HG02885 (cell line): ENCODE results near the gene TDRD10.

Experiments used
- ATAC-seq: cut with Tn5 transposase; IDR thresholded peaks from one replicate; pipeline ENCODE4 v1.9.1; 2021; ENCODE audit warnings: mild to moderate bottlenecking; ENCODE audit not compliant: unreplicated experiment, poor library complexity

TDRD10 gene

DNA sequence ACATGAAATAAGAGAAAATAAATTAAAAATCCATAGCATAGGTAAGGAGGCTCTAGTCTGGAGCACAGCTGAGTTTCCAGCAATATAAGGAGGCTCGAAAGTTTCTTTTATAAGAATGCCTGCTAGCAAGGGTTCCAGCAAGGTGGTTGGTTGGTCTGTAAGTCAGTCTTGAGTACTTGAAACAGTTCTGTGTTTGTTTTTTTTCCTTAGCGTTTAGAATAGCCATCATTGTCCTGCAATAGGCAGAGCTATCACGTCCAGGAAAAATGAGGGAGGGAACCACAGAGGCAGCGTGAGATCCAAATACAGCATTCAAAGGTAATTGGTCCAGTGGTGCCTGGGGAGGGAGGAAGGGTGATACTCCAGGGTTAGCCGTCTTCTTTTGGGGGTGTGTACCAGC lies 48.1 kb downstream of the TDRD10 start:
- no peak for ATAC-seq

DNA sequence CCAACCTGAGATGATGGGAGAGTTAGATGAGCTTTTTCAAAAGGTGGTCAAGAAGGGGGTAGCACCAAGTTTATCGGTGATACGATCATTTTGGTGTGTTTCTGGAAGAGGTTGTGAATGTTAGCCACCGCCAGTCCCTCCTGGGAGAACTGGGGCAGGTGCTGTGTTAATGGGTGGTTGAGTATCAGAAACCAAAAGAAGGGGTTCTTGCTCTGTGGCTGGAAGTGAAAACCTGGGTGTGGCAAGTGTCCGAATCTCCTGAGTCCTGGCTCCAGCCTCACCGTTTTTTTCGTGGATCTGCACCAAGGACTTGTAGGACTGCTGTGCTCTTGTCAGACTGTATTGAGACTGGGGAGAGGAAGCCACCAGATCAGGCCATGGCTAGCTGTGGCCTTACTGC lies 48.6 kb downstream of the TDRD10 start:
- ATAC-seq: no peak

DNA sequence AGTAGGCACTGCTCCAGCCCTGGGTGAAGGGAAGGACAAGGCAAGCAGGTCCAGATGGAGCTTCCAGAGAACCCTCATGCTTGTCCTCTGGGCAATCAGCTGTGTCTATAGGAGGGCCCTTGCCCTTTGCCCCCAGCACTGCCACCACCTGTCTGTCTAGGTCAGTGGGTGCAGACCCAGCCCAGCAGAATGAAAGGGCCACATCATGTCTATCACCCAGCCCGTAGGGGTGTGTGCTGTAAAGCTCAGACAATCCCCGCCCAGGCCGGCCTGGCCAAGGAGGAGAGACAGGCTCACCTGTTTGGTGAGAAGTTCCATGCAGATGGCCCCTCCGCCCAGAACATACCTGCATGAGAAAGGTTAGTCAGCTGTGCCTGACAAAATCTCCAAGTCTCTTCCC lies 49.5 kb downstream of the TDRD10 start:
- ATAC-seq: no peak

DNA sequence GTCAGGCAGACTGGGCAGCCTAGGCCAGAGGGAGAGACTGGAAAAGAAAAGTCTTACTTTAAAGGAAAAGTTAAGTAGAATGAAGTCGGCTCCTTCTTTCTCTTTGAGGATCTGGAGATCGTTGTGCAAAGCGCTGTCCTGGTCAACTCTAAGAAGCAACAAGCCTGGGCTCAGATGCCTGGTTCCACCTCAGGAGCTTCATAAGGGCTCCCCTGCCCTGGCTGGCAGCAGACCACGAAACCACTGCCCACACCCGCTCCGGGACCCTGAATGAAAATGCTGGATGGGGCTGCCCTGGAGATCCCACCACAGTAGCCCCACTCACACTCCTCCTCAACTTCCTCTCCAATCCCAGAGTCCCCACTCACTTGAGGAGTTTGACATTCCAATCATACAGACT lies 50.0 kb downstream of the TDRD10 start:
- no peak for ATAC-seq

DNA sequence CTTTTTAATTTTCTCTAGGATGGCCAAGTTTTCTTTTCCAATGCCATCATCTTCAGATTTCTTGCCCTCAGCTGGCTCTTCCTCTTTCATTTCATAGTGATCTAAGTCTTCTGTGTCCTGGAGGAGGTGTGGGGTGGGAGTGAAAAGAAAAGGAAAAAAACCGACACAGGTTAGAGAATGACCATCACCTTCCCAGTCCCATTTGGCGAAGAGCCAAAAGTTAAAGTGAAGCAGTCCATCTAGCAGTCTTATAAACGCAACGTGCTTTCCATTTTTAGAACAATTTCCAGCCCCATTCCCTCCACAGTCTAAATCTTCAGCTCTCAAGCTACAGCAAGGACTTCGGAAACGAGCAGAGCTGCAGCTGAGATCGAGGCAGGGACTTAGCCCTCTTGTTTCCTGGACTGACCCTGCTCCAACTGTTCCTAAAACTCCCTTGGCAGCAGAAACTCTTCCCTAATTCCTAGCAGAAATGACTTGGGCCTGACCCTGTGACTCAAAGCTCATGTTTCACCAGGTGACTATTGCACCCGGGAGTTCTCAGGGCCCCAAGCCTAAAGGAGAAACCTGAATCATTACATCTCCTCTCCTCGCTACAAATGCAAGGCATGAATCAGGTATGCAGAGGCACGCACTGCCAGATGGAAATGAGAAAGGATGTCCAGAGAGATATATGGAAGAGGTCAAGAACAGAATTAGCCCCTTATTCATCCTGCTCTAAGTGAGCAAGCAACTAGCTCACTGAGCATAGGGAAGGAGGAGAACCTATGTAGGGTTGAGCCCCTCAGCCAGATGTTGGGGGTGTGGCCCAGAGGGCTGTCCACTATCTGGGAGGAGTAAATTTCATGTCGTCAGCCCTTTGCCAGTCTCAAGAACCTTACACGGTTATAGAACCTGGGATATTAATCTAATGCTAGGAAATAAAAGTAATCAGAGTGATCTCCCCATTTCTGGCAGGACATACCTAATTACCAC lies 51.3 kb downstream of the TDRD10 start:
- no peak for ATAC-seq

DNA sequence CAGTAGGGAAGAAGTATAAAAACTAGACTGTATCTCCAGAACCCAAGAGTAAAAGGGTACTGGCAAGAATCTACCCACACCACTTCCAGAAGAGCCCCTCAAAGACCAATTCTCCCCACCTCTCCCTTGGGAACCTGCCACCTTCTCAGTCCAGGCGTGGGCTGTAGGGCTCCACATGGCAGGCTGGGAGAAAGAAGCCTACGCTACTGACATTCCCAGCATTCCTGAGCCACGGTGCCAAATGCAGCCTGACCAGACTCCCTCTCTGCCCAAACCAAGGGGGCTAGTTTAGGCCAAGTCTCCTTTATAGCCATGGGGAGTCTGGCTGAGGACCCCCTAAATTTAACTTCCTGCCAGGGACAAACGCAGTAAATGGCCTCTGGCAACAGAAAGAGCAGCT lies 54.4 kb downstream of the TDRD10 start:
- ATAC-seq: no peak

DNA sequence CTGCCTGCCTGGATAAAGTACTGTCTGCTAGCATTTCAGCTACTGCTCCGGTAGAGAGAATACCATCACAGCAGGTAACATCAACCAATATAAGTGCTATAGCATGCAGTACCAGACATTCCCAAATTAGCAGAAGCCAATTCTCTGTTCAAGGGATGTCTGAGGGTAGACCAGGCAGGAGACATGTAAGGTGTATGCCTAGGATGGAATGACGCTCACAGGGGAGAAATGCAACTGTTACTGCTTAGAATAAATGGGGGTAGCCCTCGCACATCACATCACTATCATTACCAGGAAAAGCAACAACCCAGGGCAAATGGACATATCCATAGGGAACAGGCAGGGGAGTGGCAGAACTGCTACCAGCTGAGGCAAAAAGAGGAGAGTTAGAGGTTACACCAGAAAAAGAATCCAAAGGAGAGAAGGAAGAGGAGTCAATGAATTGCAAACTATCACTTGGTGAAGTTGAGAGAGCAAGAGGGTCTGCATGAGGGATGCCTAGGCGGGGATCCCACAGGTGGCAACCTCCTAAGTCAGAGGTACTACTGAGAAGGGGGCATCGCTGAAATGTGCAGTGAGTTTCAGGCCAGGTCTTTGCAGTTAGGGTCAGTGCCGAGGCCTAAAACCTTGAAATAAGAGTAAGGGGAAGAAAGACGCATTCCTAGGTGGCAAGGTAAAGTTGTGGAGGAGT lies 55.4 kb downstream of the TDRD10 start:
- no peak for ATAC-seq

DNA sequence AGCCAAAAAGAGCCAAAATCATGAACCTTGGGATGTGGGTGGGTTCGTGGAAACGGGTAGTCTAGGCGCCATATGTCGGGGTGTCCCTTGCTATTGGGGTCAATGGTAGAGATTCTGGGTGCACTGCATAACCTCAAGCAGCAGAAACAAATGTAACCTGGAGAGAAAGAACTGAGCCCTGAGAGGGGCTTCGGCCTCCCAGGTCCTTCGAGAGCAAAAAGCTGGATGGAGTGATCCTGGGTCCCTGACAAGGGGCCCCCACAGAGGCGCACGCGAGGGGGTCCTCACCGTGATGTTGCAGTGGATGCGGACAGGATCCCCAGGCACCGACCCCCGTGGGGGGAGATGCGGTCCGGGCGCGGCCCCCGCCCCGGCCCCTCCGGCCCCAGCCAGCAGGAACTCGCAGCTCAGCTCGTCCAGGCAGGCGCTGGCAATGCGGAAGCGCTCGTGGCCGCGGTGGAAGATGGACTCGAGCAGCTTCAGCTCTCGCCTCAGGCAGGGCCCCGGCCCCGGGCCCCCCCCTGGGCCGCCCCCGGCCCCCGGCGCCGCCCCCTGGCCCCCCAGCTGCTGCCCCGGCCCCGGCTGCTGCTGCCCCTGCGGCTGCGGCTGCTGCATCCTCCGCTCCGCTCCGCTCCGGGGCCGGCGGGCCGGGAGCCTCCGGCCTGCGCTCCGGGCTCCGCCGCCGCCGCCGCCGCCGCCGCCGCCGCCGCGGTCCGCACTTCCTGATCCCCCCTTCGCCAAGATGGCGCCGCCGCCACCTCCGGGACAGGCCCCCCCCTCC lies 56.1 kb downstream of the TDRD10 start, which contains the start of gene UBE2Q1:
UBE2Q1 (minus strand) TSS at position 724 of the 781 bp plus-strand sequence; CDS start at position 615, 109 bp downstream.
- peak; percentile 18 for ATAC-seq

DNA sequence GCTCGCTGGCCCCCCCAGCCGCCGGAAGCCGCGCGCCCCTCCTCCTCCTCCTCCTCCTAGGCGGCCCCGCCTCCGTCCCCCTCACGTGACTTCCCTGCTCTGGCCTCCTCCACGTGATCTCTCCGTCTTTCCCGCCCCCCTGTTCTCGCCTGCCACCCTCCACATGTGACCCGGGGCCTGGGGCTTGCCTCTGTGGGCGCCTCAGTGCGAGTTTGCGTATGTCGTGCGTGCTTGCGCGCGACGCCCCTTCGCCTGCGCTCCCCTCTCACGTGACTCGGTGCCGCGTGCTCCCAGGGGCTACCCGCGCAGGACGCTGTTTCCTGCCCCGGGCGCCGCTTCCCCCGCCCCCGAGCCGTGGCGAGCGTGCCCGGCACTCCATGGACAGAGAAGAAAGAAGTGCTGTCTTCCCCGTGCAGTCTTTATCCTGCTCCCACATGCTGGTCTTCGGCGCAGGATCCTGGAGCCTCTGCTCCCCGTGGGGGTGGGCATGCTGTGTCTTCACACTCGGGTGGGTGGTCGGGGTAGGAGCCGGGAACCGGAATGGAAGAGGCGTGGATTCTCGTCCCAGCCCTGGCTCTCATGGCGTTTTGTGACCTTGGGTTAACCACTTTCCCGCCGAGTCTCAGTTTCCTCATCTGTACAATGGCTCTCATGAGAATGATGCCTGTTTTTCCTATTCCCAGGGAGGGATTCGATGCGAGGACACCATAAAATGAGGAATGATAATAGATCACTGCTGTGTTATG lies 56.9 kb downstream of the TDRD10 start:
- ATAC-seq: peak; percentile 85

DNA sequence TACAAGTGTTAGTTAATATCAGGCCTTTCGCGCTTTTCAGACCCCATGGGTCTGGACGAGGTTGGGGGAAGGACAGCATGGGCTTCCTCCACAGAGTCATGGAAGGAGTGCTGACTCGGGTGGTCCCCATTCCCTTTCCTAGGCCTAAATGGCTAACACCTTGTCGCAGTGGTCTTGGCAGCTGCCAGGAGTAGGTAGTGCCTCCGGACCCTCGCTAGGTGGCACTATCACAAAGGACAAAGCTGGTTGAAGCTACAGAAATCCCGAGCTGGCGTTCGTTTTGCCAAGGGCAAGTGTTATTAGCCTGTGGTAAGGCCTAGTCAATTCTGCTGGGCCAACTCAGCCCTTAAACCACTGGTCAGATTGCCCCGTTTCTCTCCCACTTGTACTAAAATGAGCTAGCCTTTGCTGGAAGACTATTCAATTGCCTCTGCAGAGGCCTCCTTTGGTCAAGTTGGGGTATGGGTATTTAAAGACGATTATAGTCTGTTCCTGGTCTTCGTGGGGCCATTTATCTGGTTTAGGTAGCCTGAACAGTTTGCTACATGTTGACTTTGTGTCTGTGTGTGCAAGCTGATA lies 57.5 kb downstream of the TDRD10 start:
- ATAC-seq: peak; percentile 44

DNA sequence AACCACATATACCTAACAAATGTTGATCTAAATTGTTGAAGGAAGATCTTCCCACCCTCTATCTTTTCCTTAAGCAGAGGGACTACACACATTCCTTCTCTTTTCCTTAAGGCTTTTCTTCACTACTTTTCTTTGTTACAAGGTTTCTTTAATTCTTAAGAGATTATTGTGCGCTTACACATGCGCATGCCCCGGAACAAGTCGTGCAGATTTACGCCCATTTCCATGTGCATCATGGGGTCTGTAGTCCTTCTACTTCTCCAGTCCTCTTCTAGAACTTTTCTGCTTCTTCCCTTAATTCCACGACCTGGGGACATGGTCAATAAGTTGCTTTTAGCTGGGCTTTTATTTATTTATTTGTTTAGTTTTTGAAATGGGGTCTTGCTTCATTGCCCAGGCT lies 63.9 kb downstream of the TDRD10 start:
- no peak for ATAC-seq

DNA sequence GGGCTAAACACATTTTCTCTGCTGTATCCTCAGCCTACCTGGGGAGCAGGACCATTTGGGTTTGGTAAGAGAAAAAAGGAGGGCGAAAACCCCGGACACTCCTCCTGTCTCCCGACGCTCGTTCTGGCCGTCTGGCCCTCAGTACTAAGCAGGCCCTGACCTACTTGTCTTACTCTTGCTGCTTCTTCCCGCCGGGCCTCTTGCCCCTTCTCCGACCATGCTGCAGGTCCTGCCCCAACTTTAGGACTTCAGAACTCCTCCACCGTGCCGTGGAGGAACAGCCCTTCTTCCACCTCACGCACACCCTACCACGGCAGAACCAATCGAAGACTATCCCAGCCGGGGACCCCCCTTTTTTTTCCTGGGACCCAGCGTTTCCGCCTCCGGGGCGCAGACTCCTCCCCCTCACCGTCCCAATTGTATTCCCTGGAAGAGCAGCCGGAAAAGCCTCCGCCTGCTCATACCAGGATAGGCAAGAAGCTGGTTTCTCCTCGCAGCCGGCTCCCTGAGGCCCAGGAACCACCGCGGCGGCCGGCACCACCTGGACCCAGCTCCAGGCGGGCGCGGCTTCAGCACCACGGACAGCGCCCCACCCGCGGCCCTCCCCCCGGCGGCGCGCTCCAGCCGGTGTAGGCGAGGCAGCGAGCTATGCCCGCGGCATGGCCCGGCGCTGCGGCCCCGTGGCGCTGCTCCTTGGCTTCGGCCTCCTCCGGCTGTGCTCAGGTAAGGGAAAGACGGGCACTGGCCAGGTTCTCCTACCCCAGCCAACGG lies 65.6 kb downstream of the TDRD10 start, which contains the start of gene CHRNB2:
CHRNB2 (plus strand) TSS at position 393 of the 771 bp plus-strand sequence; CDS start at position 660, 267 bp downstream.
- no peak for ATAC-seq

DNA sequence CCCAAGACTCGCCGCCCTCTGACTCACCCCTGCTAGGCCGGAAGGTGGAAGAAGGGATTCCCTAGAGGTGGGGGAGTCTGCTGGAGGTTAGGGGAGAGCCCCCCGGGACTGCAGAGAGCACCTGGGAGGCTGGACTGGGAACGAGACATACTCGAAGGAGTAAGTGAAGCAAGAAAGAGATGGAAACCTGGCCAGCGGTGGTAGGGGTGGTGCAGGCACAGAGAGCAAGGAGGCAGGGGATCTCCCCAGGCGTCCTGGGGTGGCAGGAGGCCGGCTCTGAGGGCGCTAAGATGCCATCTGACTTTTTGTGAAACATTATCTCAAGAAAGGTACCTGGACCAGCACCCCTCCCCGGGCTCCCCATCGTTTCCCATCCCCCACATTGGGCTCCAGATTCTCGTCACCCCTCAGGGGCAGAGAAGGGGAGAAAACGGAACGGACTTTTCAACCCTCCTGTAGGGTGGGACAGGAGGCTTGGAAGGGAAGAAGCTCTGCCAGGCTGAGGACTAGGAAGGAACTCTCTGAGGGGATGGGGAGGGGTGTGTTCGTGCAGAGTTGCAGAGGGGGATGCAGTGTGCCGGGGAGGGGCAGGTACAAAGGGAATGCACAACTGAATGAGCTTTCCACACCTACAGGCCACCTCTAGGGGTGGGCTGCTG lies 66.3 kb downstream of the TDRD10 start:
- no peak for ATAC-seq

DNA sequence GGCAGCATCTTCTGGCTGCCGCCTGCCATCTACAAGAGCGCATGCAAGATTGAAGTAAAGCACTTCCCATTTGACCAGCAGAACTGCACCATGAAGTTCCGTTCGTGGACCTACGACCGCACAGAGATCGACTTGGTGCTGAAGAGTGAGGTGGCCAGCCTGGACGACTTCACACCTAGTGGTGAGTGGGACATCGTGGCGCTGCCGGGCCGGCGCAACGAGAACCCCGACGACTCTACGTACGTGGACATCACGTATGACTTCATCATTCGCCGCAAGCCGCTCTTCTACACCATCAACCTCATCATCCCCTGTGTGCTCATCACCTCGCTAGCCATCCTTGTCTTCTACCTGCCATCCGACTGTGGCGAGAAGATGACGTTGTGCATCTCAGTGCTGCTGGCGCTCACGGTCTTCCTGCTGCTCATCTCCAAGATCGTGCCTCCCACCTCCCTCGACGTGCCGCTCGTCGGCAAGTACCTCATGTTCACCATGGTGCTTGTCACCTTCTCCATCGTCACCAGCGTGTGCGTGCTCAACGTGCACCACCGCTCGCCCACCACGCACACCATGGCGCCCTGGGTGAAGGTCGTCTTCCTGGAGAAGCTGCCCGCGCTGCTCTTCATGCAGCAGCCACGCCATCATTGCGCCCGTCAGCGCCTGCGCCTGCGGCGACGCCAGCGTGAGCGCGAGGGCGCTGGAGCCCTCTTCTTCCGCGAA lies 69.4 kb downstream of the TDRD10 start:
- ATAC-seq: no peak

DNA sequence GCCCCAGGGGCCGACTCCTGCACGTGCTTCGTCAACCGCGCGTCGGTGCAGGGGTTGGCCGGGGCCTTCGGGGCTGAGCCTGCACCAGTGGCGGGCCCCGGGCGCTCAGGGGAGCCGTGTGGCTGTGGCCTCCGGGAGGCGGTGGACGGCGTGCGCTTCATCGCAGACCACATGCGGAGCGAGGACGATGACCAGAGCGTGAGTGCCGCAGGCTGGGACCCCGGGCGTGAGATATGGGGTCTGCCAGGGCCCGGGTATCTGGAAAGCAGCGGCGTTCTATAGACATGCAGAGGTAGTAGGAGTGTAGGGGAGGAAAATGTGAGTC lies 69.9 kb downstream of the TDRD10 start:
- no peak for ATAC-seq

DNA sequence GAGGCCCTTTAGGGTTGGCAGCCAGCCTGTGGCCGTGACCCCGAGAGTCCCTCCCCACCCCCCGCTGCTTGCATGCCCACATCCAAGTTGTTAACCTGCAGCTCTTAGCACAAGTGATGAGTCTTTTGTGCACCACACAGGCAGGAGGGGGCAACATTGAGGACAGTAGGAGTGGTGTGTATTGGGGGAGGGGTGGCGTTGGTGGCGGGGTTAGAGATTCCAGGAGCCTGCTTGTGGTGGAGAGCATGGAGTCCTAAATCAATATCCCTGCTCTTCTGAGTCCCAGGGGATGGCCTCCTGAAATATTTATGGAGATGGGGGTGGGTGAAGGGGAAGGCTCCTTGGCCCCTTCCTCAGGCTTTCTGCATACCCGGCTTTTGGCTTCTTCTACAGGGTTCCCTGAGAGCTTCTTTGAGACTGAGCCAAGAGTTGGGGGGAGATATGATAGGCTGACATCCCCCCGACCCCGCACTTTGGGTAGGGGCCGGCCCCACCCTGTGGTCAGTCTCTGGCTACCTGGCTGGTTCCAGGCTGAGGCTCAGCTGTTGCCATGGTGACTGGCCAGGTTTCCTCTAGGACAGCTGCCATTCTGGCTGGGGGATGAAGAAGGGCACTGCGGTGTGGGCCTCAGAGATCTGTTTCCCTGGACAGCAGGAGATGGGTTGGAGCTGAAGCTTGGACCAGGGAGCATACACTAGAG lies 70.6 kb downstream of the TDRD10 start:
- ATAC-seq: no peak

DNA sequence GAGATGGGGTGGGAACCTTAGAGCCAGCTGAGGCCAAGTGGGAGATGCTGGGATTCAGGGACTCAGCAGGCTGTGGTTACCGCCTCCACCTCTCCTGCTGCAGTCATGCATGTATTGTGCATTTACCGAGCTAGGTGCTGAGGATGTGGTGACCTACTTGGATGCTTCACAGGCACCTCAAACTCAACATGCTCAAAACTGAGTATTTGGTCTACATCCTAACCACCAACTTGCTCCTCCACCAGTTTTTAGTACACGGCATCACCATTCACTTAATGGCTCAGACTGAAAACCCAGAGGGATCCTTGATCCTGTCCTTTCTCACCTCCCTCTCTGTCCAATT lies 71.1 kb downstream of the TDRD10 start:
- no peak for ATAC-seq
